GM21576 (cell line): ENCODE data around the gene EVPL.

Experiments used
- ATAC-seq: cut with Tn5 transposase; IDR thresholded peaks from one replicate; pipeline ENCODE4 v1.9.1; 2021; ENCODE audit warnings: mild to moderate bottlenecking, moderate library complexity; ENCODE audit not compliant: unreplicated experiment

The EVPL gene

DNA sequence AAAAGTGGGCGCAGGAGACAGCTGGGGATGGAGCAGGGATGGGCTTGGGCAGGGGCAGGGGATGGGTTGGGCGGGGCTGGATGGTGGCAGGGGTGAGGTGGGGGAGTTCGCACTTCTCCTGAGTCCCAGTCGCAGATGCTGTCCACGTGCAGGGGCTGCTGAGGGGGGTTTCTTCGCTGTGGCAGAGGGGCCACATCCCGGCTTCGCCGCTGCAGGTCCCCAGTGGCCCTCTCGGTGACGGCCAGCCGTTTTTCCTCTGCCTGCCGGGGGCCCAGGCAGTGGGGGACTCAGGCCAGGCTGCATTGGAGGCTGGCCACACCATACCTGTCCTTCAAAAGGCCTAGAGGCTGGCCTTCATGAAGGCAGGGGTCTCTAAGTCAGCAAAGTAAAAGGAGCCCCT is 8.3 kb downstream of the EVPL start:
- no peak for ATAC-seq

DNA sequence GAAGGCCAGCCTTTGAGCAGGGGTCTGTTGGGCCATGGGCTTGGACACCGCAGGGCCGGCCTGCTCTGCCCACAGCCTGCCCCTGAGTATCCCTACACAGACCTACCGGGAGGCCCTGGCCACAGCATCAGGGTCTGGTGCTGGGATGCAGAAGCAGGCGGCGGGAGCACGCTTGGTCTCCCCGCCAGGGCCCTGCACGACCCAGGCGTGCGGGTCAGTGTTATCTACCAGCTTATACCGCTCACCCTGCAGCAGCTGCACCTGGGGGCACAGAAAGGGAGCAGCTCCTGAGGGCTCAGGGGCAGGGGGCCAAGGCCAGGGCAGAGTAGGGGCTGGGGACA is 8.8 kb downstream of the EVPL start:
- ATAC-seq = no peak

DNA sequence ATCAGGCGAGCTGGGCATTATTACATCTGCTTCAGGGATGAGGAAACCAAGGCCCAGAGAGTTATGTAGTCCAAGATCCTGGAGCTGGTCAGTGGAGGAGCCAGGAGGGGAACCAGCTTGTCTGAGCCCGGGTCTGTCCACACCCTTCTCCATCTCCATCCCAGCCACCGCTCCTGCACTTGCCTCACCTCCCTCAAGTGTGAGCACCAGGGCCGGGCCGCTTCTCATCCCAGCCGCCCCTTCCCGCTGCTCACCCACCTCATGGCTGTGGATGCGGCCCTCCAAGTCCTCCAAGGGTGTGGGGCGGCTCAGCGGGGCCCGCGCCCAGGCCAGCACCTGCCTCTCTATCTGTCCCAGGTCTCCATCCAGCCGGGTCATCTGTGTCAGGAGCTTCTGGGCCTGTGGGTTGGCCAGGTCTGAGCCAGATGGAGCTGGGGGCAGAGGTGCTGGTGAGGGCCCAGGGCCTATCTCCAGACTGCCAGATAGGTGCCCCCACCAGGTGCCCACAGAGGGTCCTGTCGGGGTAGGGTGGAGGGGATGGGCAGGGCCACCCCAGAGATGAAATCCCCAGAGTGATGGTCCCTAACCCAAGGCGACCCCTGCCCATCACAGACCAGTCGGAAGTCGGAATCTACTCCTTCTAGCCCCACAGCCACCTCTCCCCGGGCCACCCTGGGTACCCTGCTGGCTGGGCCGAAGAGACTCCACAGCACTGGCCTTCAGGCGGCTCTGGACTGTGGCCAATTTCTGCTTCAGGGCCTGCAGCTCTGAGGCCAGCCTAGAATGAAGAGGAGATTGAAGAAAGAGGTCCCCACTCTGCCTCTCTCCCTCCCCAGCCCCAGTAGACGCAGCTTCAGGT is 9.4 kb downstream of the EVPL start:
- ATAC-seq = no peak

DNA sequence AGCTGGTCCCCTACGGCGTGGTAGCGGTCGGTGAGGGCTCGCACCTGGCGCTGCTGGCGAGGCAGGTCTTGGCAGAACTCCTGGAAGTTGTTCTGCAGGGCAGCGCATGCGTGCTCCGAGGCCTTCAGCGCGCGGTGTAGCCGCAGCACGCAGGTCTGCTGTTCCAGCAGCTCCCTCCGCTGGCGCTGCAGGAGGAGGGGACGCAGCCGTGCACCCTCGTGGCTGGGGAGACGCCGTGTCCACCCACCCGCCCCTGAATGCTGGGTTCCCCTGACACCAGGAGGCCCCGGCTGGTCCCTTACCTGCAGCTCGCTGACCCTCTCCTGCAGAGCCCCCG is 12.2 kb downstream of the EVPL start:
- no peak for ATAC-seq

DNA sequence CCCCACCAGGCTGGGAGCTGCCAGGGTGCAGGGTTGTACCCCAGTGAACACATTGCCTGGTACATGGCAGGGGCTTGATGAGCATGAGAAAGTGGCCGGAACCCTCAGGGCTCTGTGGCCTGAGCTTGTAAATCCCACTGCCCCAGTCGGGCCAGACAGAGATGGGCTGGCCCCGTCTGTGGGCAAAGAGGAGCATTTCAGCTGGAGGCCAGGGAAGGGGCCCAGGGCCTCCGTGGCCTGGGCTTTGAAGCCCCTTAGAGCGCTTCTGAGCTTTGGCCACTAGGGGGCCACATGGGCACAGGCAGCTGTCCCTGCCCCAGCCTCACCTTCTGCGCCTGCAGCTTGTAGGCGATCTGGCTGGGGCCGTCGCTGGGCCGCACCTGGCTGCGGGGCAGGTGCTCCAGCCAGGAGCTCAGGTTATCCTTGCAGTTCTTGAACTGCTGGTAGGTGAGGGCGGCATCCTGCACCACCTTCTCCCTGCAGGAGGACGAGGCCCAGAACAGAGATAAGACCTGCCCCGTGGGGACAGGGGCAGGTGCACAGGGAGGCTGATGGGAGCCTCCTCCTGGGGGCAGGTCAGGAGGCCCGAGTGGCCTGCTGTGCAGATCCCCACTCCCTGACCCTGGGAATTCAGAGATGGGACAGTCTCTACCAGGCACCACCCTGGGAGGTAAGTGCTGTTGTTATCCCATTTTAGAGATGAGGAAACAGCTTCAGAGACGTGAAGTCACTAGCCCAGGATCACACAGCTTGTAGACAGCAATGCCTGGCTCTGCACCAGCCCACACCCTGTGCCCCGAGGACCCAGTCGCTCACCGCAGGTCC is 12.8 kb downstream of the EVPL start:
- ATAC-seq = no peak

DNA sequence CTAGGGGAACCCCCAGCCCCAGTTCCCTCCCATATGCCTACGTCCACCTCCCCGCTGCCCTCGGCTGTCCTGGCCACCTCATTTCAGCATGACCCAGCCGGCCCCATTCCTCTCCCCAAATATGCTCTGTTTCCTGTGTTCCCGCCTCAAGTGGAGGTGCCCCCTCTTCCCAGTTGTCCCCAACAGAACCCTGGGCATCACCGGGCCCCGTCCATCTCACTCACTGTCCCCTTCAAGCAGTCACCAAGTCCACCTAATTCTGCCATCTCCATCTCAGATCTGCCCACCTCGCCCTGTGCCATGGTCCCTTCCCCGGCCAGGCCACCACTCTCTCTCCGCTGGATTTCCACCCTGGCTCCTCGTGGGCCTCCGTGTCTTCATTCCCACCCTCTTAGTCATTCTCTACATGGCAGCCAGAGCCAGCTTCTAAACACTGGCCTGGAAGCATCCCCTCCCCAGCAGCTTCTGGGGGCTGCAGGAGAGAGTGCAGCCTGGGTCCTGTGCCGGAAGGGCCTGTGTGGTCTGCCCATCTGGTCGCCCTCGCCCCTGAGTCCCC is 13.7 kb downstream of the EVPL start:
- no peak for ATAC-seq

DNA sequence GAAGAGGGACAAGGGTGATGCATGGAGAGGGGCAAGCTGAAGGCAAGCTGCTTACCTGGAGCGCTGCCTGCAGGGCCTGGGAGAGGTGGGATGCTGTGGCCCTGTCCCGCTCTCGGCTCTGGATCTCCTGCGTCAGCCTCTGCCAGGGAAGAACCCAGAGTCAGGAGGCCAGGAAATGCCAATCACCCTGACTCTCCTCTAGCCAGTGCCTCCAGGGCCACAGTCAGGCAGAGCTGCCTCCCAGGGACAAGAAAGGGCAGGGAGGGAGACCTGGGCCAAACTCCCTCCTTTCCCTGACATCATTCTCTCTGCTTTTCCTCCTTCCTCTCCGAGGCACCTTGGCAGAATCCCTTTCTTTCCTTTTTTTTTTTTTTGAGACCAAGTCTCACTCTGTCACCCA is 15.2 kb downstream of the EVPL start:
- ATAC-seq = no peak

DNA sequence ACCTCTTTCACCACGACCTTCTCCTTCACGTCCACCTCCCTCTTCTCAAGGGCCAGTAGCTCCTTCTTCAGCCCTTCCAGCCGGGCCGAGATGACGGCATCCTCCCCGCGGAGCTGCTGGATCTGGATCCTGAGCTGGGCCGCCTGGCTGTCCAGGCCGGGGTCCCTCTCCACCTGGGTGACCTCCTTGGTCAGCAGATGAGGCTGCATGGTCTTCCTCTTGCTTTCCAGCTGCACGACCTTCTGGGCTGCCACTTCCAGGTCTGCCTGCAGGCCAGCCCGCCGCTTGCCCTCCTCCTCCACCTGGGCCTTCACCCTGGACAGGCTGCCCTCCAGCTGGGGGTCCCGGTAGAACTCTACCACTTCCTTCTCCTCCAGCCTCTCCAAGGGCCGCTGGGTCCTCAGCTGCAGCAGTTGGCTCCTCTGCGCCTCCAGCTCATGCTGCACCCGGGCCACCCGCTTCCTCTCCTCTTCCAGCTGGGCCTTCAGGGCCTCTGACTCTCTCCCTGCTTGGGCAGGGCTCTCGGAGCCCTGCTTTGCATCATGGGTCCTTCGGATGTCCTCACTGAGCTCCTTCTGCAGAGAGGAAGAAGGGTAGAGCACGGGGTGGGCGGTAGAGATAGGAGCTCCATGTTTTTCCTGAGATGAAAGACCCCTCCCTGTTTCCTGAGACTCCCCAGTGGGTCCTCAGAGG is 17.0 kb downstream of the EVPL start:
- no peak for ATAC-seq

DNA sequence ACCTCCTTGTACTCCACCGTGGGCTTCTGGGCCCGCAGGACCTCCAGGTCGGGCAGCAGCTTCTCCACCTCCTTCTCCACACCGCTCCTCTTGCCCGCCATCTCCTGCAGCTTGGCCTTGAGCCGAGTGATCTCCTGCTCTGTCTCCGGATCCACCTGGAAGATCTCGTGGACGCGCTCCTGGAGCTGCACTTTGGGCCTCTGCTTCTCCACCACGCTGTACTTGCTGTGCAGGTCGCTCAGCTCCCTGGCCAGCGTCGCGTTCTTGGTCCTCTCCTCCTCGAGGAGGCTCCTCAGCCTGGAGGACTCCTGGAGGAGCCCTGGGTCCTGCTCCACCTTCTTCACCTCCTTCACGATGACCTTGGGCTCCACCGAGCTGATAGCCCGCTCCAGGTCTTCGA is 17.7 kb downstream of the EVPL start:
- ATAC-seq = no peak

DNA sequence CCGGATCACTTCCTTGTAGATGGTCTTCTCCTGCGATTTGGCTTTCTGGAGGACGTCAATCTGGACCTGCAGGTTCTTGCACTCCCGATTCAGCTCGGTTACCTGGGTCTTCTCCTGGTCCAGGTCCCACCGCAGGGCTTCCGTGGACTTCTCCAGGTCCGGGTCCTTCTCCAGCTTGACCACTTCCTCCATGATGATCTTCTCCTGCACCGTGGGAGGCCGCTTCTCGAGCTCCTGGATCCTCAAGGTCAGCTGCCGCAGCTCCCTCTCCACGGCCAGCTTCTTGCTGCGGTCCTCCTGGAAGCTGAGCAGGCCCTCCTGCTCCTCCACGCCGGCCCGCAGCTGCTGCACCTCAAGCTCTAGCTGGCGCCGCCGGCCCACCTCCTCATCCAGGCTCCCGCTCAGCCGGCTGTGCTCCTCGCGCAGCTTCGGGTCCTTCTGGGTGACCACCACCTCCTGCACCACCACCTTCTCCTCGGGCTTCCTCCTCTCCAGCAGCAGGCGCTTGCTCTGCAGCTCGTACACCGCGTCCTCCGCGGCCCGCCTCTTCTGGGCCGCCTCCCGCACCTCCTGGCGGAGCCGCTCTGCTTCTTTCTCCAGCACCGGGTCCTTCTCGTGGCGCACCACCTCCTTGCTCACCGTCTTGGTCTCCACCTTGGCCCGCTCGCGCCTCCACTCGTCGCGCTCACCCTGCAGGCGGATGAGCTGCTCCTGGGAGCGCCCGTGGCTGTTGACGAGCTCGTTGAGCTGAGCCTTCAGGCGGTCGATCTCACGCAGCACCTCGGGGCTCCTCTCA is 18.3 kb downstream of the EVPL start:
- ATAC-seq = no peak

DNA sequence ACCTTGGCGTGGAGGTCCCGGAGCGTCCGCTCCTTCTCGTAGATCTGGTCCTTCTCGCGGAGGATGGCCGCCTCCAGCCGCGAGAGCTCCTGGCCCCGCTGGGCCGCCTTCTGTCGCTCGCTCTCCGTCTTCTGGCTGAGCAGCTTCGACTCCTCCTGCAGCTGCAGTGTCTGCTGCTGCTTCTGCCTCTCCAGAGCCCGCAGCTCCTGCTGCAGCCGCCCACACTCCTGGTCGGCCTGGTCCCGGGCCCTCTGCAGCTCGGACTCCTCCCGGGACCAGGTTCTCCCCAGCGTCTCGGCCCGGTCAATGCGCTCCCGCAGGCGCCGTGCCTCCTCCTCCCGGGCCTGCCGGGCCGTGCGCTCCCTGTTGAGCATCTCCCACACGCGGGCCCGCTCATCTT is 18.9 kb downstream of the EVPL start:
- no peak for ATAC-seq

DNA sequence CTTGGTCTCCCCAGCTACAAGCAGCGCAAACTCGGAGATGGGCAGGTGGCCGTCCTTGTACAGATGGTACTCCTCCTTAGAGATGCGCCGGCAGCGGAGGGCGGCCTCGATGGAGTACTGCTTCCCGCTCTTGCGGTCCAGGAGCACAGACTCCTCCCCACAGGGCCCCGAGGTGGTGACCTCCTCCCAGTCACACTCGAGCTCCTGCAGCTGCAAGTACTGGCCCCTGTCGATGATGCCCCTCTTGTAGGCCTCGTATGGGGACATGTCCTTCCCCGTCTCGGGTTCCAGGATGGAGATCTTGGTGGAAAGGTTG is 19.3 kb downstream of the EVPL start:
- no peak for ATAC-seq

DNA sequence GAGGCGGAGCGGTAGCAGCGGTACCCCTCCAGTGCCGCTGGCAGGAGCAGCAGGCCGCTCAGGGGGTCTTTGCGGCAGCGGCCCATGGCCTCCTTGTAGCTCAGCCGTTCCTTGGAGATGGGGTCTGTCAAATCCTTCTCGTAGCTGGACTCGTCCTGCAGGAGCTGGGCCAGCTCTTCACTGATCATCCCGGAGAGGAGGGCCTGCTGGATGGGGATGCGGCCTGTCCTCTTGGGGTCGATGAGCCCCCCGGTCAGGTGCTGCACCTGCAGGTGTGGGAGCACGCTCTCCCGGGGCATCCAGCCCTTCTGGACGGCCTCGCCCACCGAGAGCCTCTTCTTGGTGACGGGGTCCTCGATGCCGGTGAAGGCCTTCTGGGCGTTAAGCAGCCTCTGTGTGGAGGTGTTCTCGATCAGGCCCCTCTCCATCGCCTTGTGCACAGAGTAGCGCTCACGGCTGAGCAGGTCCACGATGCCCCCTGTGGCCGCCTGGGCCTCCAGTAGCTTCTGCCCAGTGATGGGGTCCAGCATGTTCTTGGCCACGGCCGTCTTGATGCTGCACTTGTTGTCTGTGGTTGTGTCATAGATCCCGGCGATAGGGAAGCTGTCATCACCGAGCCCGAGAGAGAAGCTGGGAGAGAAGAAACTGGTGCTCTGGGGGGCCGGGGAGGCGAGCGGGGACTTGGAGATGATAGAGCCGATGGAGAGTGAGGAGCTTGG is 19.8 kb downstream of the EVPL start:
- no peak for ATAC-seq

DNA sequence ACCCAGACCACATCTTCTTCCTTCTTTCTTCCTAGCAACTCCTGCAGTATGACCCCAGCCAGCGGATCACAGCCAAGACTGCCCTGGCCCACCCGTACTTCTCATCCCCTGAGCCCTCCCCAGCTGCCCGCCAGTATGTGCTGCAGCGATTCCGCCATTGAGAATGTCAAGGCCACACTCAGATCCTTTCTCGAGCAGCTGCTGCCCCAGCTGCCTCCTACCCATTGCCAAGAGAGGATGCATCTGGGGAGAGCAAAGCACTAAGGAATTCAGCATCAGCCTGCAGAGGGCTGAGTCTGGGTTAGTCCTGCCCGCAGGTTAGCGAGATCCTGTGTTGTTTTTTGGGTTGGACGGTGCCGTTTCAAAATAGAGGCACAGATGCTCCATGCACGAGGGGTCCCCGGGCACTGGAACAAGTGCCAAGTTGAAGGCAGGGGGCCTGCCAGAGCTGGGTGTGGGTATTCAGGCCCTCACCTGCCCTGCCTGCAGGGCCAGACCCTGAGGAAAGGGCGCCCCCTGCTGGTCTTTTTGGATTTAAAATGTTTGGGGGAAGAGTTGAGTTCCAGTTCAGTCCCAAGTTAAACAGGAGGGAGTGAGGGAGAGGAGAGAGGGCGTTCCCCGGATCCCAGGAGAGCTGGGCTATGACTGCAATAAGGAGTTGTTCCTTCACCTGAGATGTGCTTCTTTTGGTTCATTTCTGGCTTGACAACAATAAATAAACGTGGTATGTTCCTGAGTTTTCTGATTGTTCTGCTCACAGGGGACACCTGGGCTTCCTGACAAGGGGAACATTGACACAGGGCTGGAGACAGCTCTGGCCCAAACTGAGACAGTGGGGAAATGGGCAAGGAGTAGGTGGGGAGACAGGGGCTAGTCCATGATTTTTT is 21.6 kb downstream of the EVPL start:
- no peak for ATAC-seq

DNA sequence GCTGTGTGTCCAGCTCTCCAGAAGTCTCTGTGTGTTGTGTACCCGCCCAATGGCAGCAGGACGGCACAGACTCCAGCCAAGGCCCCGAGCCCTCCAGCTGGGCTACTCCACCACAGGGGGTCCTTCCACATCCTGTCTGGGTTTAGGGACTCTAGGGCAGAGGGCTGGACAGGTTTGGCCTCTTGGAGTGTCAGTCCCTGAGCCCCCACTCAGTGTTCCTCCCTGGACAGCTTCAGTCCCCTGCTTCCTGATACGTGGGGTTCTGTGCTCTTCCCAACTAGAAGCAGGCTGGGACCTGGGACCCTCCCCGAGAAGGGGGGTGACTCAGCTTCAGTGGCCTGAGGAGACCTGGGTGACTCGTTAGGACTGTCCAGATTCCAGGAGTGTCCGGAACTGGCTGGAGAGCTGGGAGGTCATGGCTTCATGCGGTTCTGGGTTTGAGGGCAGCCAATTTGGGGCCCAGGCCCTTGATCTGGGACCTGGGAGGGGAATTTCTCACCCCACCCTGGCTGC is 22.3 kb downstream of the EVPL start:
- ATAC-seq = no peak

DNA sequence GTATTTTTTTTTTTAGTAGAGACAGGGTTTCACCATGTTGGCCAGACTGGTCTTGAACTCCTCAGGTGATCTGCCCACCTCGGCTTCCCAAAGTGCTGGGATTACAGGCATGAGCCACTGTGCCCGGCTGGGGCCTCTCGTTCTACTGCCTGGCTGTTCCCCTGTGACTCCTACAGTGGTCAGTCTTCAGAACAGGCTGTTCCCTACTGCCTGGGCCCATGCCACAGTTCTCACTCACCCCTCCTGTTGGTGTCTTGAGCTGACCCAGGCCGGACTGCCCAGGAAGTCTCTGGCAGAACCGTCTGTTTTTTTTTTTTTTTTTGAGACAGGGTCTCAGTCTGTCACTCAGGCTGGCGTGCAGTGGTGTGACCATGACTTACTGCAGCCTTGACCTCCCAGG is 23.2 kb downstream of the EVPL start:
- ATAC-seq = no peak

DNA sequence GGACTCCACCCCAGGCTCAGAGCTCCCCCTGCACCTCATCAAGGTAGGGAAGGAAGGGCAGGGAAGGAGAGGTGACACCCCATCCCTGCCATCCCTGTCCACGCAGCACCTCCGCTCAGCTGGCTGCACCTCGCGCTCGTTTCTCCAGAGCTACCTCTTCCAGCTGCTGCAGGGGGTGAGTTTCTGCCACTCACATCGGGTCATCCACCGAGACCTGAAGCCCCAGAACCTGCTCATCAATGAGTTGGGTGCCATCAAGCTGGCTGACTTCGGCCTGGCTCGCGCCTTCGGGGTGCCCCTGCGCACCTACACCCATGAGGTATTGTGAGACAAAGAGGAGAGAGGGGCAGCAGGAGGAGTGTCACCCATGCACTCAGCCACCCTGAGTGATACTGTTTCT is 25.0 kb downstream of the EVPL start:
- ATAC-seq = no peak

DNA sequence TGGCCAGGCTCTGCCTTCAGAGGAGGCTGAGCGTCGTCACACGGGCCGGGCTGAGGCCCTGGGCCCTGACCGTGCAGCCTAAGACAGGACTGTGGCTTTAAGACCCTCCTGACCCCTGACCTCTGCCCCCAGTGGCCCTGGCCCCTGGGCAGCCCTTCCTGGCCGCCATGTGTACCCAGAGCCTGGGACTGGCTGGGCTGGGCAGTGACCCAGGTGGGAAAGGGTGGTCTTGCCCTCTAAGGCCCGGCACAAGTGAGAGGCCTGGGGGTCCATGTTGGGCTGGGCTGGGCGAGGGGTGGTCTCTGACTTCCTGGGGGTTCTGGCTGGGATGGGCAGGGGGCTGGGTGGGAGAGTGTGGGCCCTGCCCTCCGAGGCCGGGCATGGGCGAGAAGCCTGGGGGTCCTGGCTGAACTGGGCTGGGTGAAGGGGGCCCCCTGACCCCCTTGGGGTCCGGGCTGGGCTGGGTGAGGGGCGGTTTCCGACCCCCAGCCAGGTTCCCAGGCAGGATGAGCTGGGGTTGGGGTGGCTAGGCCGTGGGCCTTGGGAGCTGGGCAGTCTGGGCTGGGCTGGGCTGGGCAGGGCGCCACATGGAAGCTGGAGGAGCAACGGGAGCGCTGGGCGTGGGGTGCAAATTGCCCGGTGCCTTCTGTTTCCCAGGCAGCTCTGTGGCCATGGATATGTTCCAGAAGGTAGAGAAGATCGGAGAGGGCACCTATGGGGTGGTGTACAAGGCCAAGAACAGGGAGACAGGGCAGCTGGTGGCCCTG is 26.2 kb downstream of the EVPL start, which contains the start of gene CDK3:
TSS of gene CDK3 (plus strand) at position 101 of the 767 bp plus-strand sequence. CDS start at position 672, 571 bp downstream.
- ATAC-seq = no peak
